Stimulated activated CD8-positive, alpha-beta memory T cell treated with anti-CD3 and anti-CD28 coated beads, Interleukin-7, amount 100 ng/mL, for 1 hour (primary cell): ENCODE data around the gene GALNT1.

Experiments used
- DNase-seq, 2 donors: peaks; one replicate each; pipeline ENCODE4 v3.0.0-alpha.2; 2020; ENCODE audit warnings: low read depth in 2 of 2

GALNT1 gene

GRCh38 chr18:35618696-35619095 is 37.2 kb downstream of the GALNT1 start:
- no peak for DNase-seq

- DNase-seq: no peak
These were observed 37.9 kb downstream of the GALNT1 start for GRCh38 chr18:35619464-35619863.

DNA sequence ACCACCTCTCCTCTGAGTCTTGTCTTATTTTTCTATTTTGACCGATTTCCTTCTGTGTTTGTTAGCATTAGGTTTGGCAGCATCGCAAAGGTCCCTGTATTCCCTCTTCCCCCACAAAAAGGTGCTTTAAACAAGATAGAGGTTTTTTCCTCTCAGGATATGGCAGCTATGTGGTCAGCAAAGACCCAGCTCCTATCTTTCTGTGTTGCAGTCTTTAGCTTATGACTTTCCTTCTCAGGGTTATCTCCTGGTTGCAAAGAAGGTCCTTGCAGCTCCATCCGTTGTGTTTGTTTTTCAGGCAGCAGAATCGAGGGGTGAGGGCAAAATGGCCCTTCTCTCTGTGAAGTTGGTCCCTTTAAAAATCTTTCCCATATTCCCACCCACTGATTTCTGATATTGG is 38.4 kb downstream of the GALNT1 start:
- DNase-seq: no peak

DNA sequence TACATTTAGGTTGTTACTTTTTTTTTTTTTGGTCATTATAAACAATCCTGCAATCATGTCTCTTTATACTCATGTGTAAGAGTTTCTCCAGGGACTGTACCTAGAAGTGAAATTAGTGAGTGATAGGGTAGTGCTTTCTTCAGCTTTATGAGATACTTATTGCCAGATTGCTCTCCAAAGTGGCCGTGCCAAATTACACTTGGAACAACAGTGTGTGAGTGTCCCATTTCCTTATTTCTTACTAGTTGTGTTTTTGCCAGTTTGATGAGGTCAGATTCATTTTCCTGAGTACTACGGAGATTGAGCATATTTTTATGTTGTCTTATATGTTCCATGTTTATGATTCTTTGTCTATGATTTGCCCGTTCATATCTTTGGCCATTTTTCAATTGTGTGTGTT is 39.2 kb downstream of the GALNT1 start:
- DNase-seq: no peak

- DNase-seq: no peak
These were observed 41.7 kb downstream of the GALNT1 start for GRCh38 chr18:35623255-35623654.

DNA sequence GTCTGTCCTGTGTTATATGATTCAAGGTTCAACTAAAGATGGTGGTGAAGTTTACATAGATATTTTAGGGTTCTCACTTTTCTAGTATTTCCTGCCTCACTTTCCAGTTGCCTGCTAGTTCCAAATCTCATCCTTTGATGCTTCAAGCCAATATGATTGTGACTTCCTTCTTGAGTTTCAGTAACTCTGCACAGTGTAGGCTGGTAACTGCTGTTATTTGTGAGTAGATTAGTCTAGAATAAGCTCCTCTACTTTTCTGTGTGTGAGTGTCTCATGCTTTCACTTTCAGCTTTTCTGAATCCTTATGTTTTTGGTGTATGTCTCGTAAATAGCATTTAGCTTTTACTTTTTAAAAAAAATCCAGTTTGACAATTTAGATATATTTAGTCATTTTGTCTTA is 42.6 kb downstream of the GALNT1 start:
- no peak for DNase-seq

GRCh38 chr18:35625232-35625631 is 43.7 kb downstream of the GALNT1 start:
- DNase-seq: no peak

GRCh38 chr18:35633761-35634160 is 52.2 kb downstream of the GALNT1 start:
- DNase-seq: no peak

DNA sequence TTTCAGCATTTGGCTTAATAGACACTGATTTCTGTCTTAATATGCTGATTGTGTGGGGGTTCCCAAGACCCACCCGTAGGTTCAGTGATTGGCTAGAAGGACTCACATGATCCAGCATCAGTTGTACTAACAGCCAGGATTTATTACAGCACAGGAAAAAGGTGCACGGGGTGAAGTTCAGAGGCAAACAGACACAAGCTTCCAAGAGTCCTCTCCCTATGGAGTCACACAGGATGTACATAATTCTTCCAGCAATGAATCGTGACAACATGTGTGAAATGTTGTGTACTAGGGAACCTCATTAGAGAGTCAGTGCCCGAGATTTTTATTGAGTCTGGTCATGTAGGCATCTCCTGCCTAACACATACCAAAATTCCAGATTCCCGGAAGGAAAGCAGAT is 52.8 kb downstream of the GALNT1 start:
- DNase-seq: no peak

DNA sequence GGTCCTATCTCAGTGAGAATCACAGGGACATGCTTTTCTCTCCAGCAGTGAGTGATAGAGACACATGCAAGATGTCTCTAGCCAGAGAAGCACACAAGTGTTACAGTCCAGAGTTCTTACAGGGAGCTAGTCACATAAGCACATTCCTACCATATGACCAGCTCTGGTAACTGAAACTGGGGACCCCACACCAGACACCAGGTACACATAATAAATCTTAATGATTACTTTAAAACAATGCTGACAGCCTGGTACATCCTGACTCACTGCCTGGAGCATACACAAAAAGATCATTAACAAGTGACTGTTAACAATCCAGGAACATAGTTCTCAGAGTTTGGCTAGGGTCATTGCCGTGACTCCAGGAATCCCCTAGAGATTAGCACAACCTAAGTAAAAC is 53.6 kb downstream of the GALNT1 start:
- DNase-seq: no peak

GRCh38 chr18:35637227-35637626 is 55.7 kb downstream of the GALNT1 start:
- DNase-seq: no peak

DNA sequence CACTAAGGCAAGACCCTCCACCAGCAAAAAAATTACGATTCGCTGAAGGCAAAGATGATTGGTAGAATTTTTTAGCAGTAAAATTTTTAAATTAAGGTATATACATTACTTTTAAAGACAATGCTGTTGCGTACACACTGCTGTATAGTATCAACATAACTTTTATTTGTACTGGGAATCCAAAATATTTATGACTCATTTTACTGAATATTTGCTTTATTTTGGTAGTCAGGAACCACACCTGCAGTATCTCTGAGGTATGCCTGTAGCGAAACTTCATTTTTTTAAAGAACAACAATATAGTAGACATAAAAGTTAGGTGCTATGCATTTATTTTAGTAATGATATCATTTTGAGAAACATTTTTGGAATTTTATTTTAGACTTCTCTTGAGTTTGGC is 57.8 kb downstream of the GALNT1 start:
- DNase-seq: no peak

DNA sequence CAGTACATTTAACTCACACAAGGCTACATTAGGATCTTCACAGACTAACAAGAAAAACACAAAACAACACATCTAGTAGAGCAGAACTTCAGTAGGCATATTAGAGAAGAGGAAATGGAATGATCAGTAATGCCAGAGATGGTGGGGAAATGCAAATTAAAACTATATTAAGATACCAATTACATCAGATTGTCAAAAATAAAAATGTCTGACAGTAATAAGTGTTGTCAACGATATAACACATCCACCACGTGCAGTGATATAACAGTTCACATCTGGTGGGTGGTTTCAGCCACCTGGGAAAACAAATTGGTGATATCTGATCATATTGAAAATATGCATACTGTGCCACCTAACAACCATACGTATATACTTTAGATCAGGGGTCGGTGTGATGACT is 59.9 kb downstream of the GALNT1 start:
- no peak for DNase-seq

DNA sequence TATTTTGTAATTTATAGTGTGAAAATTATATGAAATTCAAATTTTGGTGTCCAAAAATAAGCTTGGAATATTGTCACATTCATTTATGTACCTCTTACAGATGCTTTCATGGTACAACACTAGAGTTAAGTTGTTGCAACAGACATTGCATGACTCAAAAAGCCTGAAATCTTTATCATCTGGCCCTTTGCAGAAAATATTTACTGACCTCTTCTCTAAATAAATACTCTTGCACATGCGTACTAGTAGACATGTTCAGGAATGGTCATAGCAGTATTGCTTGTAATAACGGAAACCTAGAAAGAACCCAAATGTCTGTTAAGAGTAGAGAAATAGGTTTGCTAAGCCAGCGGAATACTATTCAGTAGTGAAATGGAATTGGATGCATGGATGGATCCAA is 60.4 kb downstream of the GALNT1 start:
- no peak for DNase-seq

- no peak for DNase-seq
These were observed 61.3 kb downstream of the GALNT1 start for GRCh38 chr18:35642802-35643201.

- no peak for DNase-seq
These were observed 64.9 kb downstream of the GALNT1 start for GRCh38 chr18:35646449-35646848.

DNA sequence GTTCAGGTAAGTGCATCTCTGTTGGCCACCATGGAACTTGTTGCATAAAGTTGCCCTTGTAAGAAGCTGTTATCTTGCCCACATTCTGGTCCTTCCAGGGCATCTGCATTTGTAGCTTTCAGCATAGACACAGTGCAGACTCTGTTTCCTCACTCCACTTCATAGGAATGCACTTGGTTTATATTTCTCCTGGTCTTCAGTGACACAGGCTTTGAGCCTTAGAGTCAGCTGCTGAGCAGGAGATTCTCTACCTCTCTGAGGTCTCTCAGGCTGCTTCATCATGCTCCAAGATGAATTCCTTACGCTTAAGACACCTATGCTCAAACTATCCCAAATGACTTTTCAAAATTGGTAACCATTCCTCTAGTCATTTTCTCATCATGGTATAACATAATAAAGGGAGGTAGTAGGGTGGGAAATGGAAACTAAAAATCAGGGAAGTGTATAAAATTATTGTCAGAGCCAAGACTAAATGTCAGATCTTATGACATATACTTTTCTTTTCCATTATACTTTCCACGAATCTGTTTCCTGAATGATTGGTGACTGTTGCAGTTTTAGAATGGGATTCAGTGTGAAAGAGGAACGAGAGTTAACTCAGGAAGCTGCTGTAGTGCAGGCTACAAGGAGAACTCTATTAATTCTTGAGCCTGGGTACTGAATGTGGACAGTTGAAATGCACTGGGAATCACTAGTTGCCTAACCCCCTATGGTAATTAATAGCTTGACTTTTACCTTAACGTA is 72.0 kb downstream of the GALNT1 start:
- DNase-seq: no peak

GRCh38 chr18:35658112-35658511 is 76.6 kb downstream of the GALNT1 start:
- no peak for DNase-seq

DNA sequence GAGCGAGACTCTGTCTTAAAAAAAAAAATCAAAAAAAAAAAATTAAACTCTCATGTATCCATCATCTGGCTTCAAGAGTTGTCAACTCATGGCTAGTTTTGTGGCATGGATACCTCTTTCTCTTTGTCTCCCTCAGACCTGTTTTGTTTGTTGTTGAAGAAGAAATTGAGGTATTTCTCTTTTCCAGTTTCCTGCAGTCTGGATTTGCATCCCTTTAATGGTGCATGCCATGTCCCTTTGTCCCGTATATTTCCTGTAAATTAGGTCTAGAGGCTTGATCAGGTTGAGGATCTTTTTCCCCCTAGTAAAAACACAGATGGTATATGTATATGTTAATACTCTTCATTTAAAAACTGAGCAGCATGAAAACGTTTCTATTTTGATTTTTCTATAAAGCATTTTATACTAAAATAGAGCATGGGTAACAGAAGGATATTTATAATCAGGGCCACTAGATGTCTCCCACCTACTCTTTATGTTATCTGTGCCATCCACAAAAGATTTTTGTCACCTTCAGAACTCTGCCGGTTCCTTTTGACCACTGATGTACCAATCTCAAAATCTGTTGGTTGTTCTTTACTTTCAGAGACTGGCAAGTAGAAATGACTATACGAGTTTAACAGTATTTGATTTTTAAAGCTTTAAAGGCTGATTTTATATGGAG is 80.1 kb downstream of the GALNT1 start:
- no peak for DNase-seq

- no peak for DNase-seq
These were observed 80.9 kb downstream of the GALNT1 start for GRCh38 chr18:35662293-35663062.

DNA sequence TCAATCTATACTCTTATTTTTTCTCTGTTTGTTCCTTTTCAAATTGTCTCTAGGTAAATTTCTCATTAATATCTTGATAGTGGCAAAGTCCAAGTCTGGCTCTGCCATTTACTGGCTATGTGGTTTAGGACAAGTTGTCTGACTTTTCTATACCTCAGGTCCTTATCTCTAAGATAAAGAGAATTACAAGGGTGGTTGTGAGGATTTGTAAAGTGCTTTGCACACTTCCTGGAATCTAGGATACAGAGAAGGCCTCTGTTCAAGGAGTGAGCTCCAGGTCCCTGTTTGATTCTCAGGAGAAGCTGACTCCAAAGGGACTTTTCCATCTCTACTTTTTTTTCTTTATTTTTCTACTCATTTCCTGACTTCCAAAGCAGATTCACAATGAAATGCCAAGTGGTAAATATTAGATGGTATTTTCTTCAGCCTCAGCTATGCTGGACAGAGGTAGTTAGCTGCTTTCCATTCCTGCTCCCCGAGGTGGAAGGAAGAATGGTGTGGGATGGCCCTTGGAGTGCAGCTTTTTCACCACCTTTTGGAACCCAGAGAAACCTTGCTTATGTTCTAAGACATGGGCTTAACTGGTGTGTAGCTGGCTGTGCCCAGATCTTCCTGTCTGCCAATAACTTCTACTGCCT is 90.5 kb downstream of the GALNT1 start:
- DNase-seq: no peak

GRCh38 chr18:35672897-35673296 is 91.4 kb downstream of the GALNT1 start:
- DNase-seq: no peak
